Stimulated activated CD8-positive, alpha-beta memory T cell treated with anti-CD3 and anti-CD28 coated beads, Interleukin-7, amount 100 ng/mL, for 48 hours (primary cell): ENCODE measurements around the gene KRT5.

Source experiments
- DNase-seq, 2 donors: peaks; one replicate each; pipeline ENCODE4 v3.0.0-alpha.2; 2020; ENCODE audit warnings: low read depth in 1 of 2; ENCODE audit errors: extremely low read depth in 1 of 2

Gene KRT5

DNA sequence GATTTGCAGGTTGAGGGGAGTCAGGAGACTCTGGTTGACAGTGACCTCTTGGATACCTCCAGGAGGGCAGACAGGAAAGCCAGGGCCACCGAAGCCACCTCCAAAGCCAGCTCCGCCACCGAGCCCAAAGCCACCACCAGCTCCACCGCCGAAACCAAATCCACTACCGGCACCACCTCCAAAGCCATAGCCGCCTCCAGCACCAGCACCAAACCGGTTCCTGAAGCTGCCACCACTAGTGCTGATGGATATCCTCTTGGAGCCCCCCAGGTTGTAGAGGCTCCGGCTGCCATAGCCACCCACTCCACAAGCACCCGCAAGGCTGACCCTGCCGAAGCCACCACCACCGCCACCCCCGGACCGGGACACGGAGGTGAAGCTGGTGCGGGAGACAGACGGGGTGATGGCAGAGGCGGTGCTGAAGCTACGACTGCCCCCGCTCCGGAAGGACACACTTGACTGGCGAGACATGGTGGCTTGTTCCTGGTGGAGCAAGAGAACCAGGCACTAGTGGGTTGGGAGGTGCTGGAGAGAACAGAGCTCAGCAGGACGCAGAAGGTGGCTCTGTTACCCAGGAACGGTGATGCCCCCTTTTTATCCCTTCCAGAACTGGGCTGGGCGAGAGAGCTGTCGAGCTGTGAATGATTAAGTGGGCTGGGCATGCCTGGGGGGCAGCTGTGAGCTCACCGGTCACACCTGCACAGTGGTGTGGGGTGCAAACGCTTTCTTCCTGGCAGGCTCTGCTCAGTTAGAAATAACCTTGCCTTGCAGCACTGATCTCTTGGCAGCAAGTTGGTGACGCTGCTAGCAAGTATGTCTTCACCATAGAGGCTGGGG is at the start of gene KRT5:
Gene KRT5, minus strand, starts transcription at position 569 of the 837 bp plus-strand sequence. Its CDS starts 98 bp downstream, at position 471.
- DNase-seq = no peak

DNA sequence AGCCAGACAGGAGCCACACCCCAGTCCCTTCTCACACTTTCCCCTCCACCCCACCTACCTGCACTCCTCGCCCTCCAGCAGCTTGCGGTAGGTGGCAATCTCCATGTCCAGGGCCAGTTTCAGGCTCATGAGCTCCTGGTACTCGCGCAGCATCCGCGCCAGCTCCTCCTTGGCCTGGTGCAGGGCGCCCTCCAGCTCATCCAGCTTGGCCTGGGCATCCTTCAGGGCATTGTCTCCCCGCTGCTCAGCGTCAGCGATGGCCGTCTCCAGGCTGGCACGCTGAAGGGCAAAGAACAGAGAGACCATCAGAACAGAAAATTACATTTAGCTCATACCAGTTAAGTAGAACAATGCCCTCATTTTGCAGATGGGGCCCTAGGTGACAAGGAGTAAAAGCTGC is 47.9 kb upstream of the KRT5 start:
- no peak for DNase-seq

DNA sequence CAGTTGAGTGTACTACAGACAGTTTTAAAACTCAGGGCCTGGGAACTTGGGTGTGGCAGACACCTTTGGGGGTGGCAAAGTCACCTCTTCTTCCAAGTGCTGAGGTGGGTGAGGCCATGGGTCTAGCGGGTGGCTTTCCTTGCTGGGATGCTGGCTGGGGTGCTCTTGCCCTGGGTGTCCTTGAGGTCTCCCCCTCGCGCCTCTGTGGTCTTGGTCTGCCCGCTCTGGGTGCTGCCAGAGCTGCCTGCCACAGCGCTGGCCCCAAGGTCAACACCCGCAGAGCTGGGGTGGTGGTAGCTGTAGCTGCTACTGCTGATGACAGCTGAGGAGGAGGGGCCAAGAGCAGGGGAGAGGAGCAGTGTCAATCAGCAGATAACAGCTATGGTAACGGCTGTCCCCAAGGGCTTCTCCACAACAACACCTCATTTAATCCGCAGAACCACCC is 46.7 kb upstream of the KRT5 start:
- peak; percentile 3 to 13 for DNase-seq

DNA sequence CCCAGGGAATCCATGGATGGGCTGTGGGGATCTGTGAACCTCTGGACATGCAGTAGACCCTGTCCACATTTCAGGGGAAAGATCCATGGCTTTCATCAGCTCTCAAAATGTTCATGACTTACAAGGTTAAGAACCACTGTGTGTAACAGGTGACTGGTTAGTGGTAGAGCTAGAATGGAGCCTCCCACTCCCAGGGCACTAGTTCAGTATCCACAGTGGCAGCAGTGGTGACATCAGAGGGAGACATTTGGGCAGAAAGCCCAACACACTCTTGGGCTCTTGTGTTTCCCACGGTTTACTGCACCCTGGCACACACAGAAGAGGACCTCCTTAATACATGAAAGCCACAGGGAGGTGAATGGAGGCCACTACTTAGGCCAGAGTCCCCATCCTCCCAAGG is 44.4 kb upstream of the KRT5 start:
- DNase-seq = no peak

DNA sequence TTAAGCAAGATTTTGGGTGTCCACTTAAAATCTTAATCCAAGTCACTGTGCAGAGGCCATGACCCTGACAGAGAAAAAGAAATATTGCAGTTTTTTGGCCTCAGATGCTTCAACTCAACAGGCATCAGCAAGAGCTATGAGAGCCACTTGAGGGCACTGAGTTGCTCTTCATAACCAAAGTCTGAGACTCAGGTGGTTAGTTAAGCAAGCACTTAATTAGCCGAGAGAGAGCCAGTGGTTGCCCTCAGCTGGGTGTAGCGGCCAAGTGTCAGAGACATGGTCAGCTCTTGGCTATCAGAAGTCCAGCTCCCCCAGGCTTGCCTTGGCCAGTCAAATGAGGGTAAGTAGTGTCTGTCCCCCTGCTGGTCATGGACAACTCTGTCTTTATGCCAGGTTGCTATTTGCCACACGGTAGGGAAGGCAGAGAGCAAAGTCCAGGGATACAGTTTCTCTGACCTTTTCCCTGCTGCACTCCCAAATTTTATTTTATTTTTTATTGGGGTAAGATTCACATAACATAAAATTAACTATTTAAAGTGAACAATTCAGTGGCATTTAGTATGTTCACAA is 41.8 kb upstream of the KRT5 start:
- DNase-seq = no peak

DNA sequence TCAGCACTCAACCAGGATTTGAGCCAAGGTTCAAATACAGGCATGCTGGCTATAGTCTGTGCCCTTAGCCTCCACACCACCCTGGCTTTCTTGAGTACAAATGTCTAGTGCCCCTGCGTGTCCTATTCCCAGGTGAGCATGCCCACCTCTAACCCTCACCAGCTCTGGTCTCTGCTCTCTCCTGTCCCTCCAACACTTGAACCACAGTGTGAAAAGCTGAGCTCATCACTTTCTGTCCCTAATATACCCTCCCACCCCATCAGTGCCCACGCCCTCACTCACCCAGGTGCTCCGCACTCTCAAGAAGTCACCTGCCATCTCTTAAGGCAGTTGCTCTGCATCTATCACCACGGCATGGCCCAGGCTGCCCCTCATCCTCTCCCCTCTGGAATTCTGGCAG is 39.8 kb upstream of the KRT5 start:
- no peak for DNase-seq

DNA sequence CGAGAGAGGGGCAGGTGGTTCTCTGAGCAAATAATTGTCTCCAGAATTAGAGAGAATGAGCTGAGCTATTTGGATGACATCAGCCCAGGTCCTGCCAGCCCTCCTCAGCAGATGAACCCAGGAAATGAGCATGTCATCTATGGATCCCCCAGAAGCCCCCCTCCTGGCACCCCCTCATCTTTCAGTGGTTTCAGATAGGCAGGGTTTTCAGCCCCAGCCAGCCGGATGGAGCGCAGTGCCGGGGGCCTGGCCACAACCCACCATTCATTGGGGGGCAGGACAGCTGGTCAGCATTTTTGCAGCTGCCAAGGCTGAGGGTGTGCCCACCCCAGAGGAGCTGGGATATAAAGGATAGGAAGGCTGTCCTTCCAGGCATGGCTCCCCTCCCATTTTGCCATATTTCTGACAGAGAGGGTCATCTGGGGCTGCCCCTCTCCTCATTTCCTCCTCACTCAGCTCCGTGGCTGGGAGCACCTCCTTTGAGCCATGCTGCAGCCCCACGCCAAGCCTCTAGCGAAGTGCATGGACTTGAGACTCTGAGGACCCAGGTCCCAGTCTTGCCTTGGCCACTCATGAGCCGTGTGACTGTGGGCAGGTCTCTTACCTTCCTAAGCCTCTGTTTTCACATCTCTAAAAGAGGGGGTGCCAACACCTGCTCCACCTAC is 38.7 kb upstream of the KRT5 start:
- DNase-seq = no peak

DNA sequence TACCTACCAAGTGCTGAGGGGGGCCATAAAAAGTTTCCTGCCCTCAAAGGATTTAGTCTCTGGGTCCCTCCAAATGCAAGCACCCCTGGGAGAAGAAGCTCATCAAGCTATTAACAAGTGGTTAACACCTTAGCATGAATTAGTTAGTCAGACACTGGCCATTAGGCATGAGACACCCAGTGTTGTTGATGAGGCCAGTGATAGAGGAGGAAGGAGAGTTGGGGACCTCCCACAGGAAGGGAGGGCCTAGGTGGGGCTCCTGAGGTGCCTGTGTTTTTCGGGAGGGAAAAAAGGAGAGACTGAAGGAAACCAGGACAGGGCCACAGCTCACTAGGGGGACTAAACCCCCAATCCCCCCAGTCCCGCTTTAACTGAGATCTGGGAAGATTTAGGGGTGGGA is 37.3 kb upstream of the KRT5 start:
- DNase-seq = no peak

DNA sequence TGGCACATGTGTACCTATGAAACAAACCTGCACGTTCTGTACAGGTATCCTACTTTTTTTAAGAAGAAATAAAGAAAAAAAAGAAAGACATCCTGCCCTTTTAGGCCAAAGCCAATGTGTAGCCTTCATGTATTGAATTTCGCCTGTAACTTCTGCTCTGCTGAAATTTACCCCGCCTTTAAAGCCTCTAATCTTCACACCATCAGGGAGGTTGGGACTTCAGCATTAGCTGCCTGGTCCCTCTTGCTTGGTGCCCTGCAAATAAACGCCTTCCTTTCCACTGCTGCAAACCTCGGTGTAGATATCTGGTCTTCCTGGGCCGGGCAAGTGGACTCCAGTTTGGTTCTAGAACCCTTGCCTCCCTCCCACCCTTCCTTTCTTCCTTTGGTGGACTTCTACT is 35.4 kb upstream of the KRT5 start:
- DNase-seq = no peak

DNA sequence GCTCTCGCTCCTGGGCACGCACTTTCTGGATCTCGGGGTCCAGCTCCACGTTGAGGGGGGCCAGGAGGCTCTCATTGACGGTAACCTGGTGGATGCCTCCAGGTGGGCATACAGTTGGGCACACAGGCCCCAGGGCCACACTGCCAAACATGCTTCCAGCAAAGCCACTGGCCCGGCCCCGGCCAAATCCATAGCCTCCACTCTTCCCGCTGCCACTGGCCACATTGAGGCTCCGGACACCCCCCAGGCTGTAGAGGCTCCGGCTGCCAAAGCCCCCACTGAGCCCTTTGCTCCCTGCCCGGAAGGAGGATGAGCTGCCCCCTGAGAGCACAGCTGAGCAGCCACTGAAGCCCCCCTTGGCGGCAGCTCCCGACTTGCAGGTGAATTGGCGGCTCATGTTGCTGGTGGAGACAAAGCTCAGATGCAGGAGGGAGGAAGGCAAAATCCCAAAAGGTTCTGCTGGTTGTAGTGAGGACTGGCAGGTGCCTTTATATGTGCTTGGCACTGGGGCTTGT is 32.5 kb upstream of the KRT5 start, which contains the start of gene KRT71:
Gene KRT71, minus strand, starts transcription at position 465 of the 515 bp plus-strand sequence. Its CDS starts 68 bp downstream, at position 397.
- DNase-seq = no peak

DNA sequence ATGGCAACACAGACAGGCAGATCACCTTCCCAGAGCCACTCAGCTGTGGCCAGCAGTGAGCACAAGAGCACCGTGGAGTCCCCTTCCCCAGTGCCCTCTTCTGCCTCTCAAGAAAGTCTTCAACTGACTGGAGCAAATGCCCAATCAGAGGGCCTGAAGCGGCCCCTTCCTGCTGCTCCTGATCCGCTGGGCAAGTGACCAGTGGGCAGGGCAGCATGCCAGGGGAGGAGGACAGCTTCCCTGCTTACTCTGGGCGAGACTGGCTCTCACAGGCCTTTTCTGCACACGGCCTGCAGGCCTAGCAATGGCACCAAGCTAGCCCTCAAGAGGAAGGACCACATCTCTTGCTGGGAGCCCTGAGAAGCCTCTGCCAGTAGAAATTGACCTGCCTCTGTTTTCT is 31.9 kb upstream of the KRT5 start:
- DNase-seq = no peak

DNA sequence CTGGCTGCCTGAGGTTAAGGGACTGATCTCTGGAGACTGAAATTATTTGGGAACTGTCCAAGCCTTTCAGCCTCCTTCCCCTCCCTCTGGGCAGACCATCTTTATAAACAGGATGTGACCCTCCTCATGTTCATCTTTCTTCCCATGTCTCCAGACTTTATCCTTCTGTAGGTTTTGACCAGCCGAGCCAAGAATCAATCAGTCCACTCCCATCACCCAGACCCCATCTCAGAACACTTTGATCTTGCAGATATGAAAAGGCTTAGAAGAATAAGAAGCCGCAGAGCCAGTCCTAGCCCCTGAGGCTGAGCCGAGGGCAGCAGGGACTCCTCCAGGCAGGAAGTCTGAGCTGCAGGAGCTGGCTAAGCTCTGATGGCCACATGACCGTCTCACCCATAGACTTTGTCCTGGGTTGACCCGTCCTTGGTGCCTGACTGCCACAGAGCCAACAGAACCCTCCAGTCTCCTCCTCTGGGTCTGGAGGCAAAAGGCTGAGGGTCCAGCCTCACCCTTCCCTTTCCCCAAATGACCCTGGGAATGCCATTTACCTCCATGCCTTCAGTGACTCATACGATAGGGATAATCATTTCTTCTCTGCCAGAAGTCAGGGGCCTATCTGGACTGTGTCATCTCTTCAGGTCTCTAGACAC is 31.1 kb upstream of the KRT5 start:
- DNase-seq = no peak

DNA sequence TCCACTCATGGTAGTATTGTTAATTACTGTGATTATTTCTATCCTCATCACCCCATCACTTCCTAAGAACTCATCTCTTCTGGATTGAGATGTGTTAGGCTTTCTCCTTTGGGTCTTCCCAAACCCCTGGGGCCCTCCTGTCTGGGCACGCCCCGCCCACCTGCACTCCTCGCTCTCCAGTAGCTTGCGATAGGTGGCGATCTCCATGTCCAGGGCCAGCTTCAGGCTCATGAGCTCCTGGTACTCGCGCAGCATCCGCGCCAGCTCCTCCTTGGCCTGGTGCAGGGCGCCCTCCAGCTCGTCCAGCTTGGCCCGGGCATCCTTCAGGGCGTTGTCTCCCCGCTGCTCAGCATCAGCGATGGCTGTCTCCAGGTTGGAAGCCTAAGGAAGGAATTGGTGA is 25.9 kb upstream of the KRT5 start:
- DNase-seq = no peak

DNA sequence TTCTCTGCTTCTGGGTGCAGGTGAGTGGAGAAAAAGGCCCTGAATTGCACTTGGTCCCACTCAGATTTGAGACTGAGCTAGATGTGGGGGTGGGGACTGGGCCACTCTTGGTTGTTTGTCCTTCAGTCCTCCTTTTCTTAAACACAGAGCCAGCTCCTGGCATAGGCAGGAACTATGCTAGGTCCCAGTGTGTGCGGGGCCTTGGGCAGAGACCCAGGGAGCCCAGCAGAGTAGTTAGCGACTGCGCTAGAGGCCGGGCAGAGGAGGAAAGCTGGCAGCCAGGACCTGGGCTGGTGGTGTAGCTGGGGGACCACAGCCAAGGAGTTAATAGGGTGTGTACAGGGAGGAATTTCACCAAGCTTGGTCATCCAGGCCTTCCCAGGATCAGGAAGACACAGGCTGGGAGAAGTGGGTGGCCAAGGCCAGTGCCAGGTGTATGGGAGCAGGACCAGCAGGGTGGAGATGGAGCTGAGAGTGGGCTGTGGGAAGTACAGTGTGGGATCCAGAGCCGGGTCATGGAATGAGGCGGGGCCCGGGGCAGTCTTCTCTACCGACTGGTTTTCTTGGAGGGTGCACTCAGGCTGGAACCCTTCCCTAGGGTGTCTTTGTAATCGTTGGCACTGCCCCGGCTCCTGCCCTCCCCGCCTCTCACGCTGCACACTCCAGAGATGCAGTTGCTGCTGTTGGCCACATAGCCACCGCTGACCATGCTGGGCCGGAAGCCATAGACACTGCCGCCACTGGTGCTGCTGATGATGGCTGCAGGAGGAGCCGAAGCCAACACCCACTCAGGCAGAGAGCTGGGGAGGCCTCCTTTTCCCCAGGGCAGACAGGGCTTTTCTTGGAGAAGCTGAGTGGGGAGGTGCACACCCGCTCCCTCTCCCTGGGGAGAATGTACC is 24.0 kb upstream of the KRT5 start:
- DNase-seq = no peak

DNA sequence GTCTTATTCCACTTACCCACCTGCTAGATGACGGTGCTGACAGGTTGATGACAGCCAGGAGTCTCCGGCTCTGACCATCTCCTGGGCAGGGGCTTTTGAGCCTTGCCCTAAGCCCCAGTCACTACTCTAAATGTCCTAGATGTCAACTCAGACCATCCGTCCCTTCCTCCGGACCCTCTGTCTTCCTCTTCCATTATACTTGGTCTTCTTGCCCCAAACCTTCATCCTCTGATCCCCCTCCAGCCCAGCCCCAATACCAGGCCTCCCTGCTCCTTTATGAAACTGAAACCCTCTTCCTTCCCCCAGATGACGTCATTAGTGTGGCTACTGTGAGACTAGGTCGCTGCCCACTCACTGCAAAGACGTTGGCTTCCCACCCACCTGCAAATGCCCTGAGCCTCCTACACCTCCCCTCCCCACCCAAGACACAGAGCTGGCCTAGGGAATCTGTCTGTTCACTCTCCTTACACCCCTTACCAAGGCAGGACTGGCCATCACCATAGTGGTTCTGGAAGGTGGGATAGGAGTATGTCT is 22.7 kb upstream of the KRT5 start:
- DNase-seq = no peak

DNA sequence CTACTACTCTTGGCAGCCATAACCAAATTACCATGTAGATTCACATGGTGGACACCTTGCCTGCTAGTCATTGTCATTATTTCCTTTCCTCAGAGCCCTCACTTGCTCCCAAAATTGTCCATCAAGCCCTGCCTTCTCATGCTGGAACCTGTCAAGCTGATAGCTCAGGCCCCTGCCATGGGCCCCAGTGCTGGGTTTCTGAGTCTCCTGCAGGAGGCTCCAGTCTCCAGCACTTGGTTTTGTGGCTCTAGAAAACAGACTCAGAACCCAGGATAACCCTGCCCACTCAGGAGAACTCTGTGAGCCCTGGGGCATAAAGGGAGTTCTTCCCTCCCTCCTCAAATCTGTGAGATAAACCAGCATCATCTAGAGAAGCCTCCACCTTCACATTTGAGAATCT is 22.0 kb upstream of the KRT5 start:
- DNase-seq = no peak

DNA sequence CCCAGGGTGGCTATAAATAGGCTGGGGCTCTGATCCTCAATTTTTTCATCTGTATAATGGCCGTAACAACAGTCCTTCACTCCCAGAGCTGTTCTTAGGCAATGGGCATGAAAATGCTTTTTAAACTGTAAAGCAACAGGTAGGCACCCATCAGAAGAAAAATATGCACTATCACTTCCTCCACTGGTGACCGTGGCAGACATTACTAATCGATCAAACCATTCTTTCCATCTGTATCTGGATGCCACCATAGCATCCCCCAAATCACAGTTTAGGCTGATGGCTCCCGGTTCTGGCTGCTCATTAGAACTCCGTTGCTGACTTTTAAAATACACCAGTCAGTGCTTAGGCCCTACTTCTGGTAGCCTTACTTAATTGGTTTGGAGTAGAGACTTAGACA is 21.5 kb upstream of the KRT5 start:
- no peak for DNase-seq

DNA sequence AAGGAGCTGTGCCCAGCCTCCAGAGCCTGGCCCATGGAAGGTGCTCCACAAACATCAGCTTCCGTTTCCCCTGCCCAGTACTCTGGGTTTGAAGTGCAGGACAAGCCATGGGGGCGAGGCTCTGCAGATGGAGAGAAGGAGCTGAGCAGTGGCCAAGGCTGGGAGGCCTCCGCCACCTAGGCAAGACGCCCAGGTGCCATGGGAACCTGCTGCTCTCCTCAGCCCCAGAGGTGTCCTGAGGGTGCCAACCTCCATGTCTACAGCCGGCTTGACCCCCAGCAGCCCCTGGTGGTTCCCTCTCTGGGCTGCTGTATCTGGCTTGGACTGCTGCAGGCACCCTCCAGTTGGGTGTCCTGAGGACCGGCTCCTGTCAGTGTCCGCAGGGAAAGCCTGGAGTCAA is 20.3 kb upstream of the KRT5 start:
- no peak for DNase-seq

DNA sequence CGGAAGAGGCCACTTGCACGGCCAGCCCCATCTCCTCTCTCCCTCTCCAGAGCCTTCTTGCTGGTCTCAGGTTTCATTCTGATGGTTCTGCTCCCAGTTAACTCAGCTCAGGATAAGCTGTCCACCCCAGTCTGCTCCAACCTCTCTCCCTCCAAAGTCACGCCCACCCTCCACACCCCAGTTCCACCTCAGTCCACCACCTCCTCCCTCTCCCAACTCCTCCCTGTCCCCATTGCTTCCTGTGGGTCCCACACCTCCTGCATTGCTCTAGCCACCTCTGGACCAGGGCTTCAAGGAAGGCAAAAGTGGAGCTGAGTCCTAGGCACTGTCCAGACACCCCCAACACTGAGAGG is 19.6 kb upstream of the KRT5 start:
- no peak for DNase-seq
